Stimulated activated CD4-positive, alpha-beta T cell treated with anti-CD3 and anti-CD28 coated beads, Interleukin-2, amount 100 ng/mL, for 24 hours (primary cell): Measurements from ENCODE around the gene CLEC4E.
A peak's percentile ranks its signal among the peaks of the same experiment; 100 is the strongest.
"Not testable (repeated sequence)": the region's sequence is repeated elsewhere in the genome, so short reads cannot be mapped to it uniquely, and the experiment has no call there.

Experiments used
- DNase-seq, 2 donors: peaks; one replicate each; pipeline ENCODE4 v3.0.0-alpha.2; 2020

Gene CLEC4E

GRCh38 chr12:8532045-8532444 is 8.7 kb downstream of the CLEC4E start:
- no peak for DNase-seq

GRCh38 chr12:8527250-8528130 is 13.2 kb downstream of the CLEC4E start:
- DNase-seq: no peak

- no peak for DNase-seq
These were observed 21.5 kb downstream of the CLEC4E start for GRCh38 chr12:8519171-8519570.

GRCh38 chr12:8517971-8518370 is 22.7 kb downstream of the CLEC4E start:
- no peak for DNase-seq

GRCh38 chr12:8513256-8513655 is 27.4 kb downstream of the CLEC4E start, which contains the start of gene CLEC4D:
Gene CLEC4D, plus strand, starts transcription at chr12:8513503. Its CDS starts 230 bp downstream, at chr12:8513733.
- no peak for DNase-seq

- no peak for DNase-seq
These were observed 31.5 kb downstream of the CLEC4E start for GRCh38 chr12:8508910-8509841.

GRCh38 chr12:8508223-8508622 is 32.5 kb downstream of the CLEC4E start:
- DNase-seq: no peak

- DNase-seq: no peak
These were observed 33.1 kb downstream of the CLEC4E start for GRCh38 chr12:8507596-8507995.

GRCh38 chr12:8504351-8504750 is 36.4 kb downstream of the CLEC4E start:
- no peak for DNase-seq

- DNase-seq: no peak
These were observed 39.0 kb downstream of the CLEC4E start for GRCh38 chr12:8501720-8502119.

- no peak for DNase-seq
These were observed 41.1 kb downstream of the CLEC4E start for GRCh38 chr12:8499616-8500015.

GRCh38 chr12:8496074-8496473 is 44.6 kb downstream of the CLEC4E start:
- DNase-seq: not testable (repeated sequence)

GRCh38 chr12:8495671-8496070 is 45.0 kb downstream of the CLEC4E start:
- DNase-seq: not testable (repeated sequence)

GRCh38 chr12:8493084-8493483 is 47.6 kb downstream of the CLEC4E start:
- peak; percentile 31 to 50 for DNase-seq

GRCh38 chr12:8491646-8492530 is 48.8 kb downstream of the CLEC4E start:
- DNase-seq: no peak
